Ramos (cell line): ENCODE measurements around the gene TMA16.

Experiments used
- in situ Hi-C: fragments of 300-500 bp; cut with MboI; formaldehyde crosslinking; loops from one replicate; pipeline ENCODE4 v1.14.3; 2022; ENCODE audit warnings: low sequenced_read_pairs; ENCODE audit not compliant: unreplicated experiment

TMA16 gene

GRCh38 chr4:163556177-163556576 is 61.7 kb downstream of the TMA16 start:
- in situ Hi-C loops = loop anchor here (5.0 to 10.0 kb wide), 2 partner anchors 111 to 459 kb away; no protein-coding TSS in a partner anchor

GRCh38 chr4:163556650-163557391 is 62.3 kb downstream of the TMA16 start:
- in situ Hi-C loops = loop anchor here (5.0 to 10.0 kb wide), 2 partner anchors 110 to 458 kb away; no protein-coding TSS in a partner anchor

- in situ Hi-C loops = loop anchor here (5.0 to 10.0 kb wide), 2 partner anchors 109 to 456 kb away; no protein-coding TSS in a partner anchor
Measured at GRCh38 chr4:163558539-163559044, 64.1 kb downstream of the TMA16 start.

GRCh38 chr4:163562496-163562895 is 68.0 kb downstream of the TMA16 start:
- in situ Hi-C loops = no loop called here

GRCh38 chr4:163563592-163563991 is 69.1 kb downstream of the TMA16 start:
- in situ Hi-C loops = no loop called here

GRCh38 chr4:163564221-163564720 is 69.8 kb downstream of the TMA16 start:
- in situ Hi-C loops = no loop called here

GRCh38 chr4:163565226-163566135 is 71.0 kb downstream of the TMA16 start:
- in situ Hi-C loops = no loop called here

- in situ Hi-C loops = no loop called here
Measured at GRCh38 chr4:163566257-163566796, 71.8 kb downstream of the TMA16 start.

GRCh38 chr4:163568843-163569242 is 74.4 kb downstream of the TMA16 start:
- in situ Hi-C loops = no loop called here
